SIG-M5 treated with dmso at 0.1 percent for 504 hours (cell line): ENCODE measurements around the gene PHLPP1.

ENCODE experiments used
- DNase-seq: peaks from one replicate; lab custom pipeline; 2025; ENCODE audit not compliant: unreplicated experiment; lab: John Stamatoyannopoulos, UW

PHLPP1 gene

DNA sequence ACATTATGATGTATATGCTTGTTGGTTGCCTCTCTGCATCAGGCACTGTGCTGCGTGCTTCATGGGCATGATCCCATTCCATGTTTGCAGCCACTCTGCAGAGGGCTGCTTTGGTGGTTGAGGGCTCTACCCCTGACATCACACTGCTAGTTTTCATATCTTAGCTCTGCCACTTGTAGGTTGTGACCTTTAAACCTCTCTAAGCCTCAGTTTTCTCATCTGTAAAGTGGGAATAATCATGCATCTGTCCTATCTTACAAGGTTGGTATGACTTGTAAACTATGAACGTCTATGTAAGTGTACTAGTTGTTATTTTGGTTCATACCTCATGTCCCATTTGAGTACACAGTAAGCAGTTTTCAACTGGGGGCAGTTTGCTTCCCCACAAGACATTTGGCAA lies 260.4 kb downstream of the PHLPP1 start:
- DNase-seq = no peak

DNA sequence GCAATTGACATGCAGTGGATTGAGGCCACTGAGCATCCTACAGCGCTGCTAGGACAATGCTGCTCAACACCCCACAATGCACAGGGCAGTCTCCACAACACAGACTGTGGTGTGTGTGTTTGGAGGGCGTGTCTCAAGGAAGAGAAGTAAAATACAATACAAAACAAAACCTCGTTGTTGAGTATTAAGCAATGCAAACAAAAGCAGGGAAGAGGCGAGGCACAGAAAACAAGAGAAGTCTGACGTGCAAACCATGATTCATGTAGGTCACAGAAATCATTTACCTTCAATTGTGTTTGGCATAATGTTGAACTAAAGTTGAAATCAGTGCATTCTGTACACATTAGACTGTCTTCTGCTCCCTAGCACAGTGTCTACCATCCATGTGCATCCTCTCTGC lies 260.9 kb downstream of the PHLPP1 start:
- DNase-seq = no peak

GRCh38 chr18:62977512-62977911 lies 262.2 kb downstream of the PHLPP1 start:
- DNase-seq = no peak

GRCh38 chr18:62978251-62979049 lies 263.1 kb downstream of the PHLPP1 start:
- DNase-seq = no peak

- DNase-seq = peak; percentile 96
These were observed 263.8 kb downstream of the PHLPP1 start for GRCh38 chr18:62979176-62979575.

DNA sequence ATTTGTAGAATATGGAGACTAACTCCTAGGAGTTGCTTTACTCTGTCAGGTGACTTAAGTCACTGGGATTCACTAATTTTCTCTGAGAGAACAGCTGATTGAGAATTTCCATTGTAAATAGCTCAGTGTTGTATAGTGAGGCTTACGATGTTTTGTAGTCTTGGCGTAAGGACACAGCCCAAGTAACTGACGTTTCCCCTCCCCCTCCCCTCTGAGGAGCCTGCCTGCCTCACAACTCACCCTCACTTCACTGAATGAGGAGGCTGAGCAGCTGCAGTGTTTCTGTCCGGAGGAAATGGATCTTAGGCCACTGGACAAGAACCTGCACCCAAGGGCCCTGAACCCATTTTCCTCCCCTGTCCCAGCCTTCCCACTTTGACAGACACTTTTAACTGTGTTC lies 264.6 kb downstream of the PHLPP1 start:
- no peak for DNase-seq

GRCh38 chr18:62981566-62981965 lies 266.2 kb downstream of the PHLPP1 start:
- peak; percentile 4 for DNase-seq

GRCh38 chr18:62982600-62983251 lies 267.4 kb downstream of the PHLPP1 start:
- peak; percentile 14 for DNase-seq

DNA sequence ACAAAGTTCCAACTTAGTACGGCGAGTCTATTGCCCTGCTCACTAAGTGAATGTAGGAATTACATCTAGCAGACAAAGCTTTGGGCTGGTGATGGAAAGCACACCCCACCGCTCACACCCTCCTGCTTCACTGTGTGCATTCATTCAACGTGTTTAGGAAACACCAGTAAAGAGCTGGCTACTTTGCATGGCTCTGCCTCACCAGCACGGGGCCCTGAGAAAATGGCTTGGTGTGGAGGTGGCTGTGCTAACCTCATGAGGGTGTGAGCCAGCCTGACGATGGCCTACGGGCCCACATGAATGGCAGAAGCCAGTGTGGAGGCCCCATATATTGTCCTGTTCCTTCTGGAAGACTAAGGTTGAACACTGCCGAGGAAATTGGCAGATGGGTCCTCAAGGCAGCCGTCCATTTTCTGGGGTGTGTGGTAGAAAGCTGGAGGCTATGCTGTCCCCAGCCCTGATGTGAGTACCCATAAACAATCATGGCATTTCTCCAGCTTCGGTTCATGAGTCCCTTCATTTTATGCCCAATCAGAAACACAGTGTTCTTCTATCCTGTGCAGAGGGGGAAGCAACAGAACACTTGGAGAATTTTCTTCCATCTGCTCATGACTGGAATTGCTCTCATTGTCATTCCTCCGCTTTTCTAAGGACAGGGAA lies 269.4 kb downstream of the PHLPP1 start:
- DNase-seq = no peak

DNA sequence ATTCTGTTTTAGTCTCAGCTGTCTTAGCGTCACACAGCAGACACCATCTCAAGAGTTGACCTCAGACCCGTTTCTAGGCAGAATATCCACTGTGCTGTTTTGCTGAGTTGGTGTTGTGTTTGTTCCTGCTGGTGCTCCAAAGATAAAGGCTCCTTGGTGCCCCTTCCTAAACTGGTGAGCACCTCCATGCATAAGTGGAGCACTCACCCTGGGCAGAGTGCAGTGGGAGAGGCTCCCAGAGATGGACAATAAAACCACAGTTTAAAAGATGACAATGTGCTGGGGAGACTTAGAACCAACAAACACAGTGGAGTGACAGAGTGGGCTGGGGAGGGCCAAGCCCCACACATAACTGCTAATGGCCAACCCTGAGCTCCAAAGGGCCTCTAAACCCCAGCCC lies 271.1 kb downstream of the PHLPP1 start:
- DNase-seq = no peak

- DNase-seq = no peak
These were observed 271.9 kb downstream of the PHLPP1 start for GRCh38 chr18:62987055-62987830.

DNA sequence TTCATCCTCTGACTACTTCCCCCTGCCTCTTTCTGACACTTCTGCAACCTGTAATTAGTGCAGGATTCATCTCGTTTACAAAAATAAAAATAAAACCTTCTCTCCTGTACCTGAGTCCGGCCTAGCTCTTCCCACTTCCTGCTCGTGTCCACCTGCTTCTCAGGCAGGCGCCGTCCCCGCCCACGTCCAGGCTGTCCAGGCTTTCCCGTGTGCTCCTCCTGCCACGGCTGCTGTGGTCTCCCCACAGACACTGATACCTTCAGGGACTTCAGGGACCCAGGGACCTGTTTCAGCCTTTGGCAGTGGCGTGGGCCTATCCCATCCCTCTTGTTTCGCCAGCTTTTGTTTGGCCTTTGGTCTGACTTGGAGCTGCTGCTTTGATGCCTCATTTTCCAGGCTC lies 272.5 kb downstream of the PHLPP1 start:
- DNase-seq = no peak

GRCh38 chr18:62988471-62988870 lies 273.1 kb downstream of the PHLPP1 start:
- DNase-seq = no peak

GRCh38 chr18:62989195-62989594 lies 273.9 kb downstream of the PHLPP1 start:
- DNase-seq = no peak

DNA sequence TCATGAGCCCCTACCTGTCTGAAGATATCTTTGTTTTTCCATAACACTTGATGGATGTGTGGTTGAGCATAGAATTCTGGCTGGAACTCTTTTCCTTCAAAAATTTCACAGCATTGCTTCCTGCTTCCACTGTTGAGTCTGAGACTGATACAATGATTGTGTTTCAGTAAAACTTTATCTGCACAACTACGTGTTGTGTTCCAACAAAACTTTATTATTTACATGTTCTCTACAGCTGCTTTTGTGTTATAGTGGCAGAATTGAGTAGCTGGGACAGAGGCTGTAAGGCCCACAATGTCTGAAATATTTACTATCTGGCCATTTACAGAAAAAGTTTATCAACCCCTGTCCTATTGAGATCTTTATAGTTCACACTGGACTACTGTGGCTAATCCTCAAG lies 275.3 kb downstream of the PHLPP1 start:
- DNase-seq = no peak

GRCh38 chr18:62991389-62991788 lies 276.0 kb downstream of the PHLPP1 start:
- DNase-seq = no peak

DNA sequence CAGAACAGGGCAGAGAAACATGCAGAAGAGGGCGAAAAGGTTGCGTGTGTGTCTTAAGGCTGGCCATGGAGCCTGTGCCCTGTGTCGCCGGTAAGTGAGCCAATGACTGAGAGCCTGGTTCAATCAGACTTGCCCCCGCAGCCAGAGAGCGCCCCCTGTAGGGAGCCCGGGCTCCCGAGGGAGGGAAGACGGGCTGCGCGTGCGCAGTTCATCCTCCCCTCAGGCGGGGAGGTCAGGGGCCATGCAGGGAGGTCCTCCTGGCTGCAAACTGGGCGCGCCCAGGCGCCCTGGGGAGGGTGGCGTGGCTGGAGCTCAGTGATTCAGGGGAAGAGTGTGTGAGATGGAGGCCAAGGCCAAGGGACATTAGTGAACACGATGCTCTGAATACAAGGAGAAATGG lies 276.6 kb downstream of the PHLPP1 start:
- DNase-seq = no peak

GRCh38 chr18:62992877-62993365 lies 277.6 kb downstream of the PHLPP1 start:
- no peak for DNase-seq

DNA sequence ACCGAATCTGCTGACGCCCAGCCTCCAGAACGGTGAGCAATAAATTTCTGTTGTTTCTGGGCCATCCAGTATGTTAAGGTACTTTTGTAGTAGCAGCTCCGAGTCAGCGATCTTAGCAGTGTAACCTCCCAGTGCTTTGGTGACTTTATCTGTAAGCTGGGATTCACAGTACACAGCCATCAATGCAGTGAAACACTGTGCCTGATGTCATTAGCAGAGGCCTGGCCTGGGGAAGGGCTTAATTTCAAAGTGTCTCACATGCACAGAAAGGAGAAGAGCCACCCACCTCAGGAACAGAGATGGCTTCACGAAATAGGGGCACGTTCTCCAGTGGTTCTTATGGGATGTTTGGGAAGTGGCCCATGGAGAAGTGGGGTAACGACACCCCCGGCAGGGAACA lies 281.2 kb downstream of the PHLPP1 start:
- no peak for DNase-seq

DNA sequence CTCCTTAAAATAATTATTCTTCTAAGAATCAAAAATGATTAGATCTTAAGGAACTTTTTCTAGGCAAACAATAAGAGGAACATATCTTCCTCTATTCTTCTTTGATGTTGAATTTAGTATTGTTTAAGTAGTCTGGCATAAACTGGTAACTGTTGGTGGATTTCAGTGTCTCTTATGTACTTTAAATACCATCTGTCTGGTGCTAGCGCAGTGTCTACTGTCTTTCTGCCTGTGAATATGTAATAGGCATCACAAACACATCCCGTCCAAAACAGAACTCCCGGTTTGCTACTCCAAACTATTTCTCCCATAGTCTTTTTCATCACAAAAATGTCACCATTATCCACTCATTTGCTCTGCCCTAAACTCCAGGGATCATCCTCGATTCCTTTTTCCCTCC lies 281.7 kb downstream of the PHLPP1 start:
- DNase-seq = no peak

- no peak for DNase-seq
These were observed 283.1 kb downstream of the PHLPP1 start for GRCh38 chr18:62998443-62998842.
